ENCODE data around the gene VPREB3. TPM values are rescaled to one million over a fixed set of nuclear protein-coding genes. Genes with fewer than 3 reads are reported as not detected.

VPREB3 gene
- total and polyA plus RNA-seq, 4 donors = 0.69 to 3.2 (median 1.8) TPM; not detected in 1

DNA sequence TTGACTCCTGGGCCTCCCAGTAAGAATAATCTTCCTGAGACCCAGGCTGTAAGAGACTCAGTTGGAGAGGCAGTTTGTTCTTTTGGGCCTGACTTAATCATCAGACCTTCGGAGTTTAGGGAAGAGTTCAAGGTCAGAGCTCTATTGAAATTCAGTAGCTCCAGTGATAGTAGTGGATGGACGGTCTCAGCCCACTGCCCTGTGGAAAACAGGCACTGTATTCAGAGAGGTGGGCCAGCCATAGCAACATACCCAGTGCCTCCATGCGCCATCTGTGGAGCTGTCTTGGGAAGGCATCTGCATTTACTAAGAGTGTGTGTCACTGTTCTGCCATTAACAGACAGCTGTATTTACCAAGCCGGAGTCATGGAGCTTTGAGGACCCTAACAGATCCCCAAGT, 35.4 kb upstream of the VPREB3 start:
- Histone ChIP-seq H3K9ac (ENCODE audit: low read depth in 1 of 2, low read length in 2 of 2) (no peak overlapping the region), H3K36me3 (ENCODE audit: control insufficient read depth in 4 of 4, insufficient read depth in 3 of 4, low read depth in 1 of 4, low read length in 3 of 4) (peaks cover 3 to 19% (median 7%) of the 10 kb centered on the region in 4 donors), H3K27me3 (ENCODE audit: control insufficient read depth in 4 of 4, insufficient read depth in 4 of 4, low read length in 3 of 4) (no peaks in the 10 kb centered on the region), H3K4me3 (ENCODE audit: low read depth in 1 of 3, low read length in 3 of 3) (no peak overlapping the region), H3K9me3 (ENCODE audit: control insufficient read depth in 4 of 4, low read length in 3 of 4) (no peaks in the 10 kb centered on the region), H3K27ac (ENCODE audit: low read depth in 1 of 2, low read length in 2 of 2) (no peak overlapping the region), H3K4me1 (ENCODE audit: control insufficient read depth in 4 of 4, insufficient read depth in 4 of 4, low read length in 3 of 4) (peaks cover 3 to 24% (median 16%) of the 10 kb centered on the region in 4 donors)
- TF ChIP-seq RXRA (IDR thresholded peaks at IDR 0.05) (no peak), NR2F2 (IDR thresholded peaks at IDR 0.05) (no peak), HNF4A (conservative IDR thresholded peaks at IDR 0.05) (peak; percentile 21 to 31), RAD21 (IDR thresholded peaks at IDR 0.05) (no peak), SP1 (IDR thresholded peaks at IDR 0.05) (no peak), HNF4G (IDR thresholded peaks at IDR 0.05) (no peak)
- TF ChIP-seq, protein P1, sequence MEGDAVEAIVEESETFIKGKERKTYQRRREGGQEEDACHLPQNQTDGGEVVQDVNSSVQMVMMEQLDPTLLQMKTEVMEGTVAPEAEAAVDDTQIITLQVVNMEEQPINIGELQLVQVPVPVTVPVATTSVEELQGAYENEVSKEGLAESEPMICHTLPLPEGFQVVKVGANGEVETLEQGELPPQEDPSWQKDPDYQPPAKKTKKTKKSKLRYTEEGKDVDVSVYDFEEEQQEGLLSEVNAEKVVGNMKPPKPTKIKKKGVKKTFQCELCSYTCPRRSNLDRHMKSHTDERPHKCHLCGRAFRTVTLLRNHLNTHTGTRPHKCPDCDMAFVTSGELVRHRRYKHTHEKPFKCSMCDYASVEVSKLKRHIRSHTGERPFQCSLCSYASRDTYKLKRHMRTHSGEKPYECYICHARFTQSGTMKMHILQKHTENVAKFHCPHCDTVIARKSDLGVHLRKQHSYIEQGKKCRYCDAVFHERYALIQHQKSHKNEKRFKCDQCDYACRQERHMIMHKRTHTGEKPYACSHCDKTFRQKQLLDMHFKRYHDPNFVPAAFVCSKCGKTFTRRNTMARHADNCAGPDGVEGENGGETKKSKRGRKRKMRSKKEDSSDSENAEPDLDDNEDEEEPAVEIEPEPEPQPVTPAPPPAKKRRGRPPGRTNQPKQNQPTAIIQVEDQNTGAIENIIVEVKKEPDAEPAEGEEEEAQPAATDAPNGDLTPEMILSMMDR (IDR thresholded peaks at IDR 0.05; ENCODE audit: low read depth, low read length, missing input control) = no peak
- TF ChIP-seq, protein P2, sequence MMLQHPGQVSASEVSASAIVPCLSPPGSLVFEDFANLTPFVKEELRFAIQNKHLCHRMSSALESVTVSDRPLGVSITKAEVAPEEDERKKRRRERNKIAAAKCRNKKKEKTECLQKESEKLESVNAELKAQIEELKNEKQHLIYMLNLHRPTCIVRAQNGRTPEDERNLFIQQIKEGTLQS (IDR thresholded peaks at IDR 0.05) = no peak
- no peak for DNase-seq (ENCODE audit: low spot score)
- WGBS = 71% methylated on average over 4 of the region's 4 CpGs

DNA sequence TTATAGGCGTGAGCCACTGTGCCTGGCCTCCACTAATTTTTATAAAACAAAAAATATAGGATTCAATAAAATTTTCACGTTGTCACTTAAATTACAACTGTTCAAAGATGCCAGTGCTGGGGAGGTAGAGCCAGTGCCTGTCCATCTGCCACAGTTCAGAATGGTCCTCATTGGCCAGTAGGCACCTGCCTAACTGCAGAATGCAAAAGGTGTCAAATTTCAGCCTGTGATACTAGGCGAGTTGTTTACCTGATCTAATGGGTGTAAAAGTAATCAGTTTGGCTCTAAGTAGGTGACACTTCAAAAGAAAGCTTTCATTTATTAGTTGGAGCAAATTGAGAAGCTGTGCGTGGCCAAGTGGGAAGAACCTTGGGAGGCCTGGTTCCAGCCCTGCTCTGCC, 34.9 kb upstream of the VPREB3 start:
- H3K9me3 ChIP-seq (ENCODE audit: control insufficient read depth in 4 of 4, low read length in 3 of 4) = no peaks in the 10 kb centered on the region
- H3K27me3 ChIP-seq (ENCODE audit: control insufficient read depth in 4 of 4, insufficient read depth in 4 of 4, low read length in 3 of 4) = no peaks in the 10 kb centered on the region
- H3K36me3 ChIP-seq (ENCODE audit: control insufficient read depth in 4 of 4, insufficient read depth in 3 of 4, low read depth in 1 of 4, low read length in 3 of 4) = peaks cover 3 to 15% (median 5%) of the 10 kb centered on the region in 4 donors
- H3K27ac ChIP-seq (ENCODE audit: low read depth in 1 of 2, low read length in 2 of 2) = no peak overlapping the region
- H3K9ac ChIP-seq (ENCODE audit: low read depth in 1 of 2, low read length in 2 of 2) = no peak overlapping the region
- no peak for TF ChIP-seq TAF1 (conservative IDR thresholded peaks at IDR 0.05)
- H3K4me1 ChIP-seq (ENCODE audit: control insufficient read depth in 4 of 4, insufficient read depth in 4 of 4, low read length in 3 of 4) = peaks cover 3 to 29% (median 20%) of the 10 kb centered on the region in 4 donors
- no peak for DNase-seq (ENCODE audit: low spot score)
- no peak overlapping the region for H3K4me3 ChIP-seq (ENCODE audit: low read depth in 1 of 3, low read length in 3 of 3)
- 78% methylated on average over 4 of the region's 4 CpGs for WGBS

DNA sequence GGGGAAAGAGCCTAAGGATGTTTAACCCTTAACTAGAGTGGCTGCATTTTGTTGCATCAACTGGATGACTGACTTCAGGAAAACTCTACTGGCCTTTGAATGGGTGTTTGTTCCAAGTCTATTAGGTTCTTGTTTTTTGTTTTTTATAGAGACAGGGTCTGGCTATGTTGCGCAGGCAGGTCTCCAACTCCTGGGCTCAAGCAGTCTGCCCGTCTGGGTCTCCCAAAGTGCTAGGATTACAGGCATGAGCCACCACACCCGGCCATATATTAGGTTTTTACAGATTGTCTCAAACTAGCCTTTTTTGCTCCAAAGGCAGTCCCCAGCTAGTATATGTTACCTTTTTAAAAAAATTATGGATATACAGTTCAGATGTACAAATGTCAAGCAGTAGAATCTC, 33.7 kb upstream of the VPREB3 start:
- H3K4me1 ChIP-seq (ENCODE audit: control insufficient read depth in 4 of 4, insufficient read depth in 4 of 4, low read length in 3 of 4) = peaks cover 12 to 41% (median 31%) of the 10 kb centered on the region in 4 donors
- 84% methylated on average over 3 of the region's 3 CpGs for WGBS
- no peaks in the 10 kb centered on the region for H3K9me3 ChIP-seq (ENCODE audit: control insufficient read depth in 4 of 4, low read length in 3 of 4)
- no peaks in the 10 kb centered on the region for H3K27me3 ChIP-seq (ENCODE audit: control insufficient read depth in 4 of 4, insufficient read depth in 4 of 4, low read length in 3 of 4)
- peak overlapping the region in 2 of 3 donors; percentile 76 to 83 for H3K4me3 ChIP-seq (ENCODE audit: low read depth in 1 of 3, low read length in 3 of 3)
- no peak for DNase-seq (ENCODE audit: low spot score)
- peaks cover 0 to 8% (median under 1%) of the 10 kb centered on the region in 4 donors for H3K36me3 ChIP-seq (ENCODE audit: control insufficient read depth in 4 of 4, insufficient read depth in 3 of 4, low read depth in 1 of 4, low read length in 3 of 4)
- peak overlapping the region; percentile 45 to 77 for H3K9ac ChIP-seq (ENCODE audit: low read depth in 1 of 2, low read length in 2 of 2)
- peak overlapping the region in 1 of 2 donors; percentile 100 for H3K27ac ChIP-seq (ENCODE audit: low read depth in 1 of 2, low read length in 2 of 2)
- TF ChIP-seq FOXA2 (IDR thresholded peaks at IDR 0.05) (no peak), EGR1 (IDR thresholded peaks at IDR 0.05; ENCODE audit: low read depth in 2 of 2) (no peak), HNF4G (IDR thresholded peaks at IDR 0.05) (no peak), NR2F2 (IDR thresholded peaks at IDR 0.05) (no peak), JUND (IDR thresholded peaks at IDR 0.05) (no peak), GABPA (IDR thresholded peaks at IDR 0.05 in 1 of 2, conservative IDR thresholded peaks at IDR 0.05 in 1 of 2) (no peak), YY1 (IDR thresholded peaks at IDR 0.05) (no peak), FOXA1 (IDR thresholded peaks at IDR 0.05) (no peak), HNF4A (conservative IDR thresholded peaks at IDR 0.05) (no peak), TAF1 (conservative IDR thresholded peaks at IDR 0.05) (no peak), SP1 (IDR thresholded peaks at IDR 0.05) (no peak), RAD21 (IDR thresholded peaks at IDR 0.05) (no peak)
- TF ChIP-seq, protein P3, sequence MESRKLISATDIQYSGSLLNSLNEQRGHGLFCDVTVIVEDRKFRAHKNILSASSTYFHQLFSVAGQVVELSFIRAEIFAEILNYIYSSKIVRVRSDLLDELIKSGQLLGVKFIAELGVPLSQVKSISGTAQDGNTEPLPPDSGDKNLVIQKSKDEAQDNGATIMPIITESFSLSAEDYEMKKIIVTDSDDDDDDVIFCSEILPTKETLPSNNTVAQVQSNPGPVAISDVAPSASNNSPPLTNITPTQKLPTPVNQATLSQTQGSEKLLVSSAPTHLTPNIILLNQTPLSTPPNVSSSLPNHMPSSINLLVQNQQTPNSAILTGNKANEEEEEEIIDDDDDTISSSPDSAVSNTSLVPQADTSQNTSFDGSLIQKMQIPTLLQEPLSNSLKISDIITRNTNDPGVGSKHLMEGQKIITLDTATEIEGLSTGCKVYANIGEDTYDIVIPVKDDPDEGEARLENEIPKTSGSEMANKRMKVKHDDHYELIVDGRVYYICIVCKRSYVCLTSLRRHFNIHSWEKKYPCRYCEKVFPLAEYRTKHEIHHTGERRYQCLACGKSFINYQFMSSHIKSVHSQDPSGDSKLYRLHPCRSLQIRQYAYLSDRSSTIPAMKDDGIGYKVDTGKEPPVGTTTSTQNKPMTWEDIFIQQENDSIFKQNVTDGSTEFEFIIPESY (IDR thresholded peaks at IDR 0.05) = no peak
- TF ChIP-seq, protein P1 (IDR thresholded peaks at IDR 0.05; ENCODE audit: low read depth, low read length, missing input control) = no peak
- TF ChIP-seq, protein P4, sequence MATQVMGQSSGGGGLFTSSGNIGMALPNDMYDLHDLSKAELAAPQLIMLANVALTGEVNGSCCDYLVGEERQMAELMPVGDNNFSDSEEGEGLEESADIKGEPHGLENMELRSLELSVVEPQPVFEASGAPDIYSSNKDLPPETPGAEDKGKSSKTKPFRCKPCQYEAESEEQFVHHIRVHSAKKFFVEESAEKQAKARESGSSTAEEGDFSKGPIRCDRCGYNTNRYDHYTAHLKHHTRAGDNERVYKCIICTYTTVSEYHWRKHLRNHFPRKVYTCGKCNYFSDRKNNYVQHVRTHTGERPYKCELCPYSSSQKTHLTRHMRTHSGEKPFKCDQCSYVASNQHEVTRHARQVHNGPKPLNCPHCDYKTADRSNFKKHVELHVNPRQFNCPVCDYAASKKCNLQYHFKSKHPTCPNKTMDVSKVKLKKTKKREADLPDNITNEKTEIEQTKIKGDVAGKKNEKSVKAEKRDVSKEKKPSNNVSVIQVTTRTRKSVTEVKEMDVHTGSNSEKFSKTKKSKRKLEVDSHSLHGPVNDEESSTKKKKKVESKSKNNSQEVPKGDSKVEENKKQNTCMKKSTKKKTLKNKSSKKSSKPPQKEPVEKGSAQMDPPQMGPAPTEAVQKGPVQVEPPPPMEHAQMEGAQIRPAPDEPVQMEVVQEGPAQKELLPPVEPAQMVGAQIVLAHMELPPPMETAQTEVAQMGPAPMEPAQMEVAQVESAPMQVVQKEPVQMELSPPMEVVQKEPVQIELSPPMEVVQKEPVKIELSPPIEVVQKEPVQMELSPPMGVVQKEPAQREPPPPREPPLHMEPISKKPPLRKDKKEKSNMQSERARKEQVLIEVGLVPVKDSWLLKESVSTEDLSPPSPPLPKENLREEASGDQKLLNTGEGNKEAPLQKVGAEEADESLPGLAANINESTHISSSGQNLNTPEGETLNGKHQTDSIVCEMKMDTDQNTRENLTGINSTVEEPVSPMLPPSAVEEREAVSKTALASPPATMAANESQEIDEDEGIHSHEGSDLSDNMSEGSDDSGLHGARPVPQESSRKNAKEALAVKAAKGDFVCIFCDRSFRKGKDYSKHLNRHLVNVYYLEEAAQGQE (IDR thresholded peaks at IDR 0.05) = no peak
- TF ChIP-seq, protein P5, sequence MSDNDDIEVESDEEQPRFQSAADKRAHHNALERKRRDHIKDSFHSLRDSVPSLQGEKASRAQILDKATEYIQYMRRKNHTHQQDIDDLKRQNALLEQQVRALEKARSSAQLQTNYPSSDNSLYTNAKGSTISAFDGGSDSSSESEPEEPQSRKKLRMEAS (IDR thresholded peaks at IDR 0.05) = no peak
